ENCODE data around the gene BARHL1. TPM values are rescaled to one million over a fixed set of nuclear protein-coding genes. Genes with fewer than 3 reads are reported as not detected.

Gene BARHL1
- not detected for total RNA-seq

DNA sequence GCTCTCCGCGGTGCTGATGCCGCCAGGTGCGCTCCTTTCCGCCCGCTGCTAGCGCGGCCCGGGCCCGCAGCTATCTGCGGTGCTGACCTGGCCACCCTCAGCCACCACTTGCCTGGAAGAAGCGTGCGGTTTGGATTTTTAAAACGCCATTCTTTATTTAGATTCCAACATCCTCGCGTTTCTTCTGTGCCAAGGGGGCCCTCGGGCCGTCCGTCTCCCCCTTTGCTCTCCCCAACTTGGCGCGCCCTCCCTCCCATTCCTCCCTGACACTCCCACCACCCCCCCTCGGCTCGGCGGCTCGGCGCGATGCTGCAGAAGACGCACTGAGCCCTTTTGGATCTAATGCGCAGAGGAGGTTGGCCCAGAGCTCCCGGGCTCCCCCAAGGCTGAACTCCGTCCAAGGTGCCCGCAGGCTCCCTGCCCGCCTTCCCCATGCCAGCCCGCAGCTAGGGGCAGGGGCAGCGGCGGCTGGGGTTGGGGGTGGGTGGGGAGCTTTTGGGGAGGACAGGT lies at the start of gene BARHL1:
TSS of gene BARHL1 (plus strand) at position 331 of the 510 bp plus-strand sequence. CDS start 192 bp downstream, outside the sequence.
- peak within 1 kb of the TSS; percentile 31 to 42 (median 36) for H3K4me3 ChIP-seq
- H3K9me3 ChIP-seq: no peaks in the 10 kb centered on the region
- 3% methylated on average over 29 of the region's 36 CpGs for WGBS
- no peak for TF ChIP-seq POLR2AphosphoS5 (IDR thresholded peaks at IDR 0.05)
- TF ChIP-seq POLR2A (IDR thresholded peaks at IDR 0.05; ENCODE audit: low read depth): no peak
- TF ChIP-seq, protein P1, sequence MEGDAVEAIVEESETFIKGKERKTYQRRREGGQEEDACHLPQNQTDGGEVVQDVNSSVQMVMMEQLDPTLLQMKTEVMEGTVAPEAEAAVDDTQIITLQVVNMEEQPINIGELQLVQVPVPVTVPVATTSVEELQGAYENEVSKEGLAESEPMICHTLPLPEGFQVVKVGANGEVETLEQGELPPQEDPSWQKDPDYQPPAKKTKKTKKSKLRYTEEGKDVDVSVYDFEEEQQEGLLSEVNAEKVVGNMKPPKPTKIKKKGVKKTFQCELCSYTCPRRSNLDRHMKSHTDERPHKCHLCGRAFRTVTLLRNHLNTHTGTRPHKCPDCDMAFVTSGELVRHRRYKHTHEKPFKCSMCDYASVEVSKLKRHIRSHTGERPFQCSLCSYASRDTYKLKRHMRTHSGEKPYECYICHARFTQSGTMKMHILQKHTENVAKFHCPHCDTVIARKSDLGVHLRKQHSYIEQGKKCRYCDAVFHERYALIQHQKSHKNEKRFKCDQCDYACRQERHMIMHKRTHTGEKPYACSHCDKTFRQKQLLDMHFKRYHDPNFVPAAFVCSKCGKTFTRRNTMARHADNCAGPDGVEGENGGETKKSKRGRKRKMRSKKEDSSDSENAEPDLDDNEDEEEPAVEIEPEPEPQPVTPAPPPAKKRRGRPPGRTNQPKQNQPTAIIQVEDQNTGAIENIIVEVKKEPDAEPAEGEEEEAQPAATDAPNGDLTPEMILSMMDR (IDR thresholded peaks at IDR 0.05): no peak
- TF ChIP-seq EP300 (IDR thresholded peaks at IDR 0.05): no peak
- peaks cover 7 to 42% (median 22%) of the 10 kb centered on the region in 4 donors for H3K4me1 ChIP-seq
- intact Hi-C loops (cut with DNase I): no loop called here
- H3K36me3 ChIP-seq: no peaks in the 10 kb centered on the region
- DNase-seq (ENCODE audit: extremely low spot score): no peak
- H3K27ac ChIP-seq (replicated peaks in 1 of 4): no peak within 1 kb of the TSS
- peaks cover 18 to 100% (median 97%) of the 10 kb centered on the region in 4 donors for H3K27me3 ChIP-seq

DNA sequence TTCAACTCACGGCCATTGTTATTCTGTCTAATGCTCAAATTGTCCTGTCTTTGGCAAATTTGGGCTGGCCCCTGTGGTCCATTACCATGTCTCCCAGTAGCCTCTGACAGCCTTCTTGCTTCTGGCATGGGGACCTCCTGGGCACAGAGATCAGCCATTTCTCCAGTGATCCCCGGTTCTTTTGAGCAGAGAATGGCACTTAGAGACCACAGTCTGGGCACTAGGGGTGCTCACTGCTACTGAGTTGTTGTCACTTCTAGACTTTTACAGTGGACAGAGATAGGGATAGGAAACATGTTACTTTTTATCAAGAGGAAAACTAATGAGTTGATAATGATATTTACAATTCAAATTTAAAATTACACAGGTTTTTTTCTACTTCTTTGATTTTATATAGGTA lies 47.6 kb upstream of the BARHL1 start:
- H3K4me3 ChIP-seq: no peak overlapping the region
- intact Hi-C loops (cut with DNase I): no loop called here
- no peak overlapping the region for H3K27ac ChIP-seq (replicated peaks in 1 of 4)
- peaks cover 0 to 10% (median 8%) of the 10 kb centered on the region in 4 donors for H3K4me1 ChIP-seq
- peaks cover 0 to 8% (median 2%) of the 10 kb centered on the region in 4 donors for H3K9me3 ChIP-seq
- 95% methylated on average over 2 of the region's 2 CpGs for WGBS
- no peak for TF ChIP-seq EP300 (IDR thresholded peaks at IDR 0.05)
- TF ChIP-seq POLR2A (IDR thresholded peaks at IDR 0.05; ENCODE audit: low read depth): no peak
- no peak for TF ChIP-seq POLR2AphosphoS5 (IDR thresholded peaks at IDR 0.05)
- TF ChIP-seq, protein P1 (IDR thresholded peaks at IDR 0.05): no peak
- no peaks in the 10 kb centered on the region for H3K36me3 ChIP-seq
- no peak for DNase-seq (ENCODE audit: extremely low spot score)
- peaks cover 0 to 82% (median 5%) of the 10 kb centered on the region in 4 donors for H3K27me3 ChIP-seq

DNA sequence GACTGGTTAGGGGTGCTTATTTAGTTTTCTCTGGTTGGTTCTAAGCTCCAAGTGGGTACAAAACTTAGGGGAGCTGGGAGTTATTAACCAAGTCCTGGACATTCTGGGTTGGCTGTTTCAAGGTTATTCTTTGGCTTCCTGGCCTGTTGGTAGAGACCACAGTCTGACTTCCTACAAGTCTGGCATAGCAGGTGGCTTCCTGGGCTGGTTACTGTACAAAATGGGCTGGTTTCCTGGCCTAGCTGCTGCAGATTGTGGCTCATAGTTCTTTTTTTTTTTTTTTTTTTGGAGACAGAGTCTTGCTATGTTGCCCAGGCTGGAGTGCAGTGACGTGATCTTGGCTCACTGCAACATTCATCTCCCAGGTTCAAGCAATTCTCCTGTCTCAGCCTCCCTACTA lies 46.3 kb upstream of the BARHL1 start:
- no peaks in the 10 kb centered on the region for H3K36me3 ChIP-seq
- intact Hi-C loops (cut with DNase I): no loop called here
- peaks cover 0 to 70% (median 3%) of the 10 kb centered on the region in 4 donors for H3K27me3 ChIP-seq
- peaks cover 0 to 13% (median 10%) of the 10 kb centered on the region in 4 donors for H3K4me1 ChIP-seq
- H3K9me3 ChIP-seq: peaks cover 0 to 8% (median 2%) of the 10 kb centered on the region in 4 donors
- WGBS: 100% methylated on average over 1 of the region's 1 CpG
- TF ChIP-seq, protein P1 (IDR thresholded peaks at IDR 0.05): no peak
- TF ChIP-seq EP300 (IDR thresholded peaks at IDR 0.05) (no peak), POLR2A (IDR thresholded peaks at IDR 0.05; ENCODE audit: low read depth) (no peak), POLR2AphosphoS5 (IDR thresholded peaks at IDR 0.05) (no peak)
- no peak overlapping the region for H3K27ac ChIP-seq (replicated peaks in 1 of 4)
- no peak overlapping the region for H3K4me3 ChIP-seq
- DNase-seq (ENCODE audit: extremely low spot score): no peak

DNA sequence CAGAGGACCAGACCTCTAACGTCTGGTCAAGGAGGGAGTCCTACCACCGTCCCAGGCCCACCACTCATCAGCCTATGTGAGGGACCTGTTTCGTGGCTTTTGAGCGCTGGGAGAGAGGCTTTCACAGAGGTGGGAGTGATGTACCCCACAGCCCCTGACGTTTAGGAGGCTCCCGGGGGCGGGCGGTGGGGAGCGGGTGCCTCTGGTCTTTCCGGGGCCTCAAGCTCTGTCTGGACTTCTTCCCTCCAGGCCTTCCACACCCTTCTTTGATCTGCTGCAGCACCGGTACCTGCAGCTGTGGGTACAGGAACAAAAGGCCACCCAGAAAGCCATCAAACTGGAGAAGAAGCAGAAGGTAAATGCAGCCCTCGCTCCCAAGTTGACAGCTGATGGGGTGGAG lies 45.1 kb upstream of the BARHL1 start:
- Histone ChIP-seq H3K9me3 (peaks cover 0 to 8% (median 2%) of the 10 kb centered on the region in 4 donors), H3K4me3 (no peak overlapping the region), H3K27me3 (peaks cover 0 to 63% (median 0%) of the 10 kb centered on the region in 4 donors), H3K27ac (replicated peaks in 1 of 4) (no peak overlapping the region), H3K36me3 (no peaks in the 10 kb centered on the region), H3K4me1 (peaks cover 0 to 12% (median 10%) of the 10 kb centered on the region in 4 donors)
- TF ChIP-seq POLR2AphosphoS5 (IDR thresholded peaks at IDR 0.05): no peak
- TF ChIP-seq, protein P1 (IDR thresholded peaks at IDR 0.05): no peak
- no peak for DNase-seq (ENCODE audit: extremely low spot score)
- intact Hi-C loops (cut with DNase I): no loop called here
- 80% methylated on average over 9 of the region's 12 CpGs for WGBS

DNA sequence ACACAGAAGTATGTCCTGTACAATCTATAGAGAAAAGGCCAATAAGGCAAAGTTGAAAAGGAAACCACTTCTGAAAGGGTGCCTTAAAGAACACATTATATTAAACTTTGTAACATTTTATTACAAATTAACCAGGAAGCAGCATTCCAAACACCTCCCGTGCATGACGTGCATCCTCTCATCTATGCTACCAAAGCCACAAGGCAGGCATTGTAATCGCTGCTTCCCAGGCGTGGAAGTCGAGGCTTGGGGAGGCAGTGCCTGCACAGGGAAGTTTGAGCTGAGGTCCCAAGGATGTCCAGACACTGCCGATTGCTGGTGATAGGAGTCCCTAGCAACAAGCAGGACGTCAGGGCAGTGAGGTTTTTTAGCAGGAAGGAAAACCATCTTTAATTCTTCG lies 44.3 kb upstream of the BARHL1 start:
- Histone ChIP-seq H3K4me3 (no peak overlapping the region), H3K9me3 (peaks cover 0 to 8% (median 2%) of the 10 kb centered on the region in 4 donors), H3K4me1 (peaks cover 0 to 12% (median 10%) of the 10 kb centered on the region in 4 donors), H3K36me3 (no peaks in the 10 kb centered on the region), H3K27ac (replicated peaks in 1 of 4) (no peak overlapping the region), H3K27me3 (peaks cover 0 to 62% (median 0%) of the 10 kb centered on the region in 4 donors)
- no peak for DNase-seq (ENCODE audit: extremely low spot score)
- no peak for TF ChIP-seq POLR2AphosphoS5 (IDR thresholded peaks at IDR 0.05)
- TF ChIP-seq POLR2A (IDR thresholded peaks at IDR 0.05; ENCODE audit: low read depth): no peak
- TF ChIP-seq, protein P1 (IDR thresholded peaks at IDR 0.05): no peak
- TF ChIP-seq EP300 (IDR thresholded peaks at IDR 0.05): no peak
- WGBS: 69% methylated on average over 8 of the region's 8 CpGs
- intact Hi-C loops (cut with DNase I): no loop called here
